ENCODE results near the gene MOGAT2.

- TF ChIP-seq GATA2 (IDR thresholded peaks at IDR 0.05; ENCODE audit: low read depth, low read length) (no peak), GATA3 (IDR thresholded peaks at IDR 0.05; ENCODE audit: low read depth, low read length) (no peak)
Observed at GRCh38 chr11:75689863-75690609, 27.6 kb upstream of the MOGAT2 start.
